A549 (cell line): ENCODE measurements around the gene NGEF. TPM values are rescaled to one million over a fixed set of nuclear protein-coding genes. Genes with fewer than 3 reads are reported as not detected.

Experiments used
- ATAC-seq, 2 experiments: fragments of 200-7000 bp in 1 of 2; fragments of >200 bp in 1 of 2; cut with Nextera tagmentation in 1 of 2; cut with Tn5 transposase in 1 of 2; 3 replicates each; pipeline versions ENCODE4 v1.8.0 to v1.9.1; 2018 to 2020; ENCODE audit warnings: mild to moderate bottlenecking in 1 of 2, moderate library complexity in 1 of 2
- CTCF ChIA-PET: fragments of 300-600 bp; sonication (Branson Sonifier 250); formaldehyde crosslinking; extraction: SDS; loops from one replicate; lab custom pipeline; 2021; ENCODE audit warnings: antibody characterized with exemption, inconsistent platforms; lab: Yijun Ruan, JAX
- POLR2A ChIA-PET: fragments of 350-600 bp; formaldehyde crosslinking; extraction: SDS; loops from one replicate; lab custom pipeline; 2021; ENCODE audit warnings: antibody characterized with exemption, inconsistent platforms; lab: Yijun Ruan, JAX
- DNase-seq, 2 experiments: peaks; one replicate each; pipeline versions ENCODE4 v3.0.0 to v3.0.0-alpha.2; 2011 to 2016; ENCODE audit warnings: low read depth in 1 of 2, low spot score in 1 of 2
- FAIRE-seq: peaks from 2 replicates; lab custom pipeline; 2011; peaks lifted over from hg19 to GRCh38; lab: Jason Lieb, UNC
- H3K27ac ChIP-seq, 2 experiments: fragments of >200 bp; sonication (Bioruptor Twin); formaldehyde crosslinking; 3 replicates each; pipeline ENCODE4 v1.5.1; 2016 to 2017
- H3K4me1 ChIP-seq: fragments of >200 bp; sonication (Bioruptor Twin); formaldehyde crosslinking; 3 replicates; pipeline ENCODE4 v1.6.1; 2016
- H3K4me2 ChIP-seq: fragments of >200 bp; sonication (Bioruptor Twin); formaldehyde crosslinking; 3 replicates; pipeline ENCODE4 v1.6.1; 2016
- H3K4me3 ChIP-seq: fragments of >200 bp; sonication (Bioruptor Twin); formaldehyde crosslinking; 3 replicates; pipeline ENCODE4 v1.5.1; 2016
- H3K9me3 ChIP-seq: fragments of >200 bp; sonication (Bioruptor Twin); formaldehyde crosslinking; 3 replicates; pipeline ENCODE4 v1.6.1; 2016
- ATOH8 ChIP-seq: fragments of 250-450 bp; sonication (Bioruptor Pico); IDR thresholded peaks from 2 replicates; pipeline ENCODE4 v1.5.0; 2020; ENCODE audit warnings: low read depth, mild to moderate bottlenecking, moderate library complexity
- CBX8 ChIP-seq: fragments of 200-600 bp; sonication (generic); IDR thresholded peaks from 2 replicates; pipeline ENCODE4 v1.6.1; 2016
- CEBPB ChIP-seq, 2 experiments: fragments of >200 bp in 1 of 2; sonication (Bioruptor Twin) in 1 of 2; formaldehyde crosslinking in 1 of 2; IDR thresholded peaks; 2 replicates each; pipeline ENCODE4 v1.6.1; 2012 to 2016
- CTCF ChIP-seq: fragments of >200 bp; sonication (Bioruptor Twin); formaldehyde crosslinking; IDR thresholded peaks from 3 replicates; pipeline ENCODE4 v1.5.1; 2016
- HDAC2 ChIP-seq: fragments of 200-600 bp; sonication (generic); IDR thresholded peaks from 2 replicates; pipeline ENCODE4 v1.6.1; 2016
- HMGXB4 ChIP-seq: fragments of 250-450 bp; sonication (Bioruptor Pico); IDR thresholded peaks from 2 replicates; pipeline ENCODE4 v1.5.0; 2021; ENCODE audit warnings: mild to moderate bottlenecking, moderate library complexity, borderline replicate concordance
- MAZ ChIP-seq: fragments of 150-350 bp; IDR thresholded peaks from 2 replicates; pipeline ENCODE4 v1.6.1; 2014; ENCODE audit warnings: antibody characterized with exemption, low read depth, low read length, borderline replicate concordance
- POLR2A ChIP-seq: IDR thresholded peaks from 2 replicates; pipeline ENCODE4 v1.6.1; 2012; ENCODE audit warnings: mild to moderate bottlenecking, low read length
- POLR2AphosphoS2 ChIP-seq: conservative IDR thresholded peaks from 2 replicates; pipeline ENCODE4 v1.6.1; 2012; ENCODE audit warnings: low read length, improper control_type of control experiment, inconsistent platforms
- RAD21 ChIP-seq, 2 experiments: fragments of >200 bp in 1 of 2; sonication (Bioruptor Twin) in 1 of 2; formaldehyde crosslinking in 1 of 2; IDR thresholded peaks in 1 of 2; conservative IDR thresholded peaks in 1 of 2; 2 replicates in 1 of 2; 3 replicates in 1 of 2; pipeline ENCODE4 v1.6.1; 2012 to 2018; ENCODE audit warnings: inconsistent platforms in 1 of 2
- RARB ChIP-seq: fragments of 250-450 bp; sonication (Bioruptor Pico); IDR thresholded peaks from 2 replicates; pipeline ENCODE4 v1.8.0; 2021; ENCODE audit warnings: mild to moderate bottlenecking, moderate library complexity
- RCOR1 ChIP-seq: fragments of 150-350 bp; IDR thresholded peaks from 2 replicates; pipeline ENCODE4 v1.6.1; 2014; ENCODE audit warnings: antibody characterized with exemption, low read length, low read depth
- SMC3 ChIP-seq: fragments of >200 bp; sonication (Bioruptor Twin); formaldehyde crosslinking; IDR thresholded peaks from 3 replicates; pipeline ENCODE4 v1.6.1; 2018; ENCODE audit warnings: inconsistent platforms
- TP53 ChIP-seq: fragments of 250-450 bp; sonication (Bioruptor Pico); IDR thresholded peaks from 2 replicates; pipeline ENCODE4 v1.5.0; 2021; ENCODE audit warnings: mild to moderate bottlenecking, moderate library complexity
- USF2 ChIP-seq: fragments of 450-650 bp; IDR thresholded peaks from 2 replicates; pipeline ENCODE4 v1.6.1; 2014; ENCODE audit warnings: antibody characterized with exemption
- WGBS: methylation state at CpG from one replicate; pipeline ENCODE4 v1.1.6; 2017; ENCODE audit errors: missing lambda C conversion rate; 5-methylcytosine and 5-hydroxymethylcytosine counted together
- polyA plus RNA-seq, 4 experiments: library from polyadenylated mRNA; depleted of rRNA in 3 of 4; stranded (reverse); fragments of >200 nt; fragmentation: RNase III in 1 of 4; extraction: RNeasy Plus Mini Kit Qiagen cat#74134 plus additional on column Dnase treatment in 1 of 4; gene quantifications; 2 replicates in 3 of 4; 3 replicates in 1 of 4; pipeline ENCODE4 v1.2.3, GENCODE V29; 2011 to 2017
- TF ChIP-seq, protein P1 (sequence below): IDR thresholded peaks from 2 replicates; pipeline ENCODE4 v1.6.1; 2012

Gene NGEF
- polyA plus RNA-seq, 2 of the 4 experiments (the other 2 are of a cell fraction) = 8.1 to 9.7 TPM

GRCh38 chr2:233059797-233060500 is 46.9 kb upstream of the NGEF start, which contains the start of gene INPP5D (continued):
- TF ChIP-seq ATOH8 (no peak), CTCF (no peak), TP53 (CRISPR knock-in tag) (no peak), SMC3 (no peak), HDAC2 (no peak), POLR2A (no peak), CEBPB (IDR thresholded peaks at IDR 0.05) (no peak)

GRCh38 chr2:233059547-233059796 is 46.4 kb upstream of the NGEF start:
- WGBS = 36% methylated on average over 6 of the region's 7 CpGs
- peak in 1 of 2 experiments; percentile 31; a peak in 3 of 6 replicates for ATAC-seq
- Histone ChIP-seq H3K4me1 (no peaks in the 10 kb centered on the region), H3K4me2 (no peak overlapping the region), H3K27ac (peak overlapping the region in 1 of 2 experiments; percentile 26; a peak in 1 of 6 replicates), H3K9me3 (no peaks in the 10 kb centered on the region), H3K4me3 (no peak overlapping the region)
- POLR2A ChIA-PET = no interaction called here
- CTCF ChIA-PET = interaction anchor here (0.6 to 1.6 kb wide), 7 partner anchors 9 to 213 kb away, joined by 3 to 5 read pairs (median 3); no protein-coding TSS in a partner anchor
- no peak for DNase-seq
- TF ChIP-seq MAZ = no peak
- no peak for TF ChIP-seq RARB (CRISPR knock-in tag)
- peak; percentile 34 to 45; a peak in 3 of 5 replicates for TF ChIP-seq RAD21 (conservative IDR thresholded peaks at IDR 0.05 in 1 of 2, IDR thresholded peaks at IDR 0.05 in 1 of 2)
- TF ChIP-seq SMC3 = peak; percentile 22; the same call in 1 of the 3 replicates
- TF ChIP-seq CTCF = peak; percentile 13; the same call in 1 of the 3 replicates
- TF ChIP-seq, protein P1, sequence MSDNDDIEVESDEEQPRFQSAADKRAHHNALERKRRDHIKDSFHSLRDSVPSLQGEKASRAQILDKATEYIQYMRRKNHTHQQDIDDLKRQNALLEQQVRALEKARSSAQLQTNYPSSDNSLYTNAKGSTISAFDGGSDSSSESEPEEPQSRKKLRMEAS = no peak
- FAIRE-seq = no peak

- POLR2A ChIA-PET = no interaction called here
- CTCF ChIA-PET = interaction anchor here (0.6 to 1.6 kb wide), 6 partner anchors 9 to 213 kb away, joined by 3 to 5 read pairs (median 4); no protein-coding TSS in a partner anchor
These were observed 45.9 kb upstream of the NGEF start for GRCh38 chr2:233058717-233059546.

More at GRCh38 chr2:233058717-233059546, 45.9 kb upstream of the NGEF start:
- 90% methylated on average over 16 of the region's 24 CpGs for WGBS
- FAIRE-seq (no peak), DNase-seq (no peak), ATAC-seq (no peak)
- H3K27ac ChIP-seq = no peak overlapping the region; a peak in 1 of 6 replicates
- no peak for TF ChIP-seq POLR2AphosphoS2
- no peak for TF ChIP-seq RCOR1
- TF ChIP-seq HMGXB4 (CRISPR knock-in tag) = no peak
- no peak for TF ChIP-seq CBX8
- TF ChIP-seq USF2 = no peak
- H3K4me3 ChIP-seq = no peak overlapping the region
- H3K4me1 ChIP-seq = 0 out of 3 replicates have a peak, but pooled peaks cover 4% of the 10 kb centered on the region
- no peaks in the 10 kb centered on the region for H3K9me3 ChIP-seq
- H3K4me2 ChIP-seq = no peak overlapping the region
